CD4-positive, alpha-beta T cell treated with Interleukin-6 at 100 ng/mL for 8 hours (primary cell): Measurements from ENCODE around the gene DVL1.
"Not testable (repeated sequence)": the region's sequence is repeated elsewhere in the genome, so short reads cannot be mapped to it uniquely, and the experiment has no call there.

ENCODE experiments used
- DNase-seq: peaks from one replicate; pipeline ENCODE4 v3.0.0-alpha.2; 2020; ENCODE audit warnings: mixed read lengths, low spot score

Gene DVL1

GRCh38 chr1:1324524-1325287, 24.5 kb downstream of the DVL1 start, which contains the start of the genes CPTP and INTS11:
TSS of gene CPTP (plus strand) at chr1:1324802. CDS start at chr1:1326911, 2,109 bp downstream.
TSS of gene INTS11 (minus strand) at chr1:1324660. CDS start at chr1:1324608, 52 bp downstream.
- DNase-seq, result peak; percentile 96

GRCh38 chr1:1324084-1324523, 25.1 kb downstream of the DVL1 start:
- DNase-seq, result no peak

GRCh38 chr1:1322952-1323351, 26.3 kb downstream of the DVL1 start:
- DNase-seq, result no peak

GRCh38 chr1:1322418-1322817, 26.8 kb downstream of the DVL1 start:
- no peak for DNase-seq

GRCh38 chr1:1321477-1321876, 27.7 kb downstream of the DVL1 start:
- DNase-seq, result no peak

GRCh38 chr1:1320666-1321448, 28.4 kb downstream of the DVL1 start:
- no peak for DNase-seq

GRCh38 chr1:1319646-1319941, 29.6 kb downstream of the DVL1 start:
- no peak for DNase-seq

- no peak for DNase-seq
Measured at GRCh38 chr1:1318777-1319645, 30.2 kb downstream of the DVL1 start.

GRCh38 chr1:1318131-1318652, 31.0 kb downstream of the DVL1 start:
- DNase-seq, result no peak

- no peak for DNase-seq
Measured at GRCh38 chr1:1317420-1317819, 31.8 kb downstream of the DVL1 start.

- DNase-seq, result not testable (repeated sequence)
Measured at GRCh38 chr1:1316199-1316598, 33.0 kb downstream of the DVL1 start.

- DNase-seq, result no peak
Measured at GRCh38 chr1:1315435-1315954, 33.7 kb downstream of the DVL1 start.

GRCh38 chr1:1314678-1315335, 34.4 kb downstream of the DVL1 start:
- no peak for DNase-seq

- no peak for DNase-seq
Measured at GRCh38 chr1:1314237-1314586, 35.0 kb downstream of the DVL1 start.

GRCh38 chr1:1313500-1314236, 35.5 kb downstream of the DVL1 start:
- no peak for DNase-seq

- no peak for DNase-seq
Measured at GRCh38 chr1:1312450-1313314, 36.5 kb downstream of the DVL1 start.

GRCh38 chr1:1311107-1312104, 37.8 kb downstream of the DVL1 start:
- DNase-seq, result no peak

- DNase-seq, result no peak
Measured at GRCh38 chr1:1310476-1311053, 38.7 kb downstream of the DVL1 start.
